Stimulated activated CD4-positive, alpha-beta T cell treated with anti-CD3 and anti-CD28 coated beads, Interleukin-1b, Interleukin-23, amount 100 ng/mL, for 48 hours (primary cell): ENCODE measurements around the gene CCDC18.
"Not testable (repeated sequence)": the region's sequence is repeated elsewhere in the genome, so short reads cannot be mapped to it uniquely, and the experiment has no call there.

Experiments
- DNase-seq: peaks from one replicate; pipeline ENCODE4 v3.0.0-alpha.2; 2020

CCDC18 gene

GRCh38 chr1:93239863-93240262 lies 59.3 kb downstream of the CCDC18 start:
- no peak for DNase-seq

GRCh38 chr1:93243233-93243632 lies 62.7 kb downstream of the CCDC18 start:
- not testable (repeated sequence) for DNase-seq

GRCh38 chr1:93244298-93245069 lies 64.0 kb downstream of the CCDC18 start:
- DNase-seq = no peak

- no peak for DNase-seq
Measured at GRCh38 chr1:93251966-93252365, 71.4 kb downstream of the CCDC18 start.

- DNase-seq = no peak
Measured at GRCh38 chr1:93252598-93252997, 72.1 kb downstream of the CCDC18 start.

GRCh38 chr1:93253516-93253915 lies 73.0 kb downstream of the CCDC18 start:
- no peak for DNase-seq

- no peak for DNase-seq
Measured at GRCh38 chr1:93255222-93256079, 74.9 kb downstream of the CCDC18 start.

- DNase-seq = no peak
Measured at GRCh38 chr1:93256433-93256832, 75.9 kb downstream of the CCDC18 start.

- DNase-seq = no peak
Measured at GRCh38 chr1:93257889-93258288, 77.4 kb downstream of the CCDC18 start.

- not testable (repeated sequence) for DNase-seq
Measured at GRCh38 chr1:93260726-93261125, 80.2 kb downstream of the CCDC18 start.

GRCh38 chr1:93262645-93263044 lies 82.1 kb downstream of the CCDC18 start:
- DNase-seq = no peak

- not testable (repeated sequence) for DNase-seq
Measured at GRCh38 chr1:93268888-93269287, 88.4 kb downstream of the CCDC18 start.

GRCh38 chr1:93275262-93275633 lies 94.7 kb downstream of the CCDC18 start:
- not testable (repeated sequence) for DNase-seq

GRCh38 chr1:93275634-93276295 lies 95.2 kb downstream of the CCDC18 start:
- DNase-seq = no peak

GRCh38 chr1:93277530-93277929 lies 97.0 kb downstream of the CCDC18 start:
- DNase-seq = not testable (repeated sequence)

GRCh38 chr1:93283496-93283895 lies 103.0 kb downstream of the CCDC18 start:
- no peak for DNase-seq

- DNase-seq = no peak
Measured at GRCh38 chr1:93288558-93288957, 108.0 kb downstream of the CCDC18 start.

GRCh38 chr1:93296555-93297154 lies 116.1 kb downstream of the CCDC18 start:
- no peak for DNase-seq

- no peak for DNase-seq
Measured at GRCh38 chr1:93301131-93301530, 120.6 kb downstream of the CCDC18 start.

GRCh38 chr1:93302078-93302477 lies 121.6 kb downstream of the CCDC18 start:
- no peak for DNase-seq

GRCh38 chr1:93304716-93305138 lies 124.2 kb downstream of the CCDC18 start:
- DNase-seq = peak; percentile 7

GRCh38 chr1:93306920-93307319 lies 126.4 kb downstream of the CCDC18 start:
- DNase-seq = no peak

- no peak for DNase-seq
Measured at GRCh38 chr1:93313026-93313425, 132.5 kb downstream of the CCDC18 start.
